ENCODE results near the gene PDILT.
"Not testable (repeated sequence)": the region's sequence is repeated elsewhere in the genome, so short reads cannot be mapped to it uniquely, and the experiment has no call there.

DNA sequence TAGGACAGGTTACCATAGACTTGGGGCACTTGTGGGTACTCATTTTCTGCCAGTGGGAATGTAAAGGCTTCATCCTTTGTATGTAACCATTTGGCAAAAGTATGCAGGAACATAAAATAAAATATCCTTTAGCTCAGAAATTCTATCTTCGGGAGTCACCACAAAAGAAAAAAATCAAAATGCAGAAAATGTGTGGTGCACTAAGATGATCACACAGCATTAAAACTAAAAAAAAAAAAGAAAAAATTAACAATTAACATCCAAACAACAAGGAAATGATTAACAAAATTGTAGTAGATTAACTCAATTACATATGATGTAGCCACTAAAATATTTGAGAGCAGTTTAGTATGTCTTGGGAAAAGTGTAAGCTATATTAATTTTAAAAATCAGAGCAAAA, 36.2 kb upstream of the PDILT start:
- TF ChIP-seq, protein P1, sequence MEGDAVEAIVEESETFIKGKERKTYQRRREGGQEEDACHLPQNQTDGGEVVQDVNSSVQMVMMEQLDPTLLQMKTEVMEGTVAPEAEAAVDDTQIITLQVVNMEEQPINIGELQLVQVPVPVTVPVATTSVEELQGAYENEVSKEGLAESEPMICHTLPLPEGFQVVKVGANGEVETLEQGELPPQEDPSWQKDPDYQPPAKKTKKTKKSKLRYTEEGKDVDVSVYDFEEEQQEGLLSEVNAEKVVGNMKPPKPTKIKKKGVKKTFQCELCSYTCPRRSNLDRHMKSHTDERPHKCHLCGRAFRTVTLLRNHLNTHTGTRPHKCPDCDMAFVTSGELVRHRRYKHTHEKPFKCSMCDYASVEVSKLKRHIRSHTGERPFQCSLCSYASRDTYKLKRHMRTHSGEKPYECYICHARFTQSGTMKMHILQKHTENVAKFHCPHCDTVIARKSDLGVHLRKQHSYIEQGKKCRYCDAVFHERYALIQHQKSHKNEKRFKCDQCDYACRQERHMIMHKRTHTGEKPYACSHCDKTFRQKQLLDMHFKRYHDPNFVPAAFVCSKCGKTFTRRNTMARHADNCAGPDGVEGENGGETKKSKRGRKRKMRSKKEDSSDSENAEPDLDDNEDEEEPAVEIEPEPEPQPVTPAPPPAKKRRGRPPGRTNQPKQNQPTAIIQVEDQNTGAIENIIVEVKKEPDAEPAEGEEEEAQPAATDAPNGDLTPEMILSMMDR (IDR thresholded peaks at IDR 0.05 in 4 of 5, conservative IDR thresholded peaks at IDR 0.05 in 1 of 5): not testable (repeated sequence)
- TF ChIP-seq POLR2A (IDR thresholded peaks at IDR 0.05): not testable (repeated sequence)

All from gastrocnemius medialis (tissue), 4 donors.